ENCODE data around the gene HRH3.

GRCh38 chr20:62202676-62203377 is 17.3 kb downstream of the HRH3 start:
- TF ChIP-seq POLR2A (IDR thresholded peaks at IDR 0.05) (no peak), CTCF (IDR thresholded peaks at IDR 0.05) (no peak)
